ENCODE data around the gene ITGA11. TPM values are rescaled to one million over a fixed set of nuclear protein-coding genes. Genes with fewer than 3 reads are reported as not detected.

The ITGA11 gene
- total and polyA plus RNA-seq, 10 donors: 0.27 to 17.2 (median 5.8) TPM

DNA sequence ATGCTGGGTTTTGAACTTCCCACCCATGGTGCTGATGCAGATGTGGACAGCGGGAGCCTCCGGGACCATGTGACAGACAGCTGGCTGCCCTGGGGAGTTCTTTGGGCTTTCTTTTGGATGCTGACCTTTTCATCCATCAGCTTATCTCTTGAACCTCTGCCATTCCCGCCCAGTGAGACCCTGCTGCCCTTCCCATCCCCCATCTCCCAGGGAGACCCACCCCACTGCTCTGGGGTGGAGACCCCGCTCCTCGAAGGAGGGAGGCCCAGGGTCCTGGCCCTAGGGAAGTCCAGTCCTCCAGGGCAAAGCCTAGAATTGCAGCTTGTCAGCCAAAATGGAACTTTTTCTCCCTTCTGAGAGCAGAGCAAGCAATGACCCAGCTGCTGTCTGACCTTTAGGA lies 64.0 kb downstream of the ITGA11 start:
- Histone ChIP-seq H3K27me3 (replicated peaks in 1 of 7) (no peaks in the 10 kb centered on the region), H3K4me3 (no peak overlapping the region), H3K4me1 (peaks cover 4 to 63% (median 38%) of the 10 kb centered on the region in 6 donors), H3K36me3 (no peaks in the 10 kb centered on the region), H3K27ac (peak overlapping the region in 7 of 8 donors; percentile 51 to 76 (median 65)), H3K9me3 (no peaks in the 10 kb centered on the region)
- no peak for DNase-seq
- intact Hi-C loops (cut with DNase I; ENCODE audit: low total_unique reads): no loop called here
- TF ChIP-seq CTCF (IDR thresholded peaks at IDR 0.05 in 8 of 11, conservative IDR thresholded peaks at IDR 0.05 in 3 of 11): no peak
- TF ChIP-seq POLR2A (IDR thresholded peaks at IDR 0.05): no peak
- no peak for TF ChIP-seq POLR2AphosphoS5 (IDR thresholded peaks at IDR 0.05)
- WGBS, 5 donors: 52 to 67% (median 61%) methylated on average over 5 of the region's 5 CpGs

DNA sequence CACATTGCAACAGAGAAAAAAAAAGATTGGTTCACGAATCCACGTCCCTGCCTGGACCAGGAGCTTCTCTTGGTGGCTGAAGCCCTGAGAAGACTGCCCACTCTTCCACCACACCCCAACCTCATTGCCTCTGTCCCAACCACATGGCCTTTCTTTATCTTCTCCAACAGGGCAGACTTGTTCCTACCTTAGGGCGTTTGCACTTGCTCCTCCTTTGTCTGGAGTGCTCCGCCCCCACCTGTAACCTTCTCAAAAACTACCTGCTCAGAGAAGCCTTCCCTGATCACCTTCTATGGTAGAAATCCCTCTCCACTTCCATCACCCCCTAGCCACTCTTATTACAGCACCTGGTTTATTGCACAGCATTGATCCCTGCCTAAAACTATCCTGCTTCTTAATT lies 64.7 kb downstream of the ITGA11 start:
- Histone ChIP-seq H3K4me1 (peaks cover 4 to 63% (median 38%) of the 10 kb centered on the region in 6 donors), H3K27ac (peak overlapping the region in 3 of 8 donors; percentile 63 to 76 (median 65)), H3K27me3 (replicated peaks in 1 of 7) (no peaks in the 10 kb centered on the region), H3K36me3 (no peaks in the 10 kb centered on the region), H3K4me3 (no peak overlapping the region), H3K9me3 (no peaks in the 10 kb centered on the region)
- TF ChIP-seq POLR2A (IDR thresholded peaks at IDR 0.05) (no peak), CTCF (IDR thresholded peaks at IDR 0.05 in 8 of 11, conservative IDR thresholded peaks at IDR 0.05 in 3 of 11) (no peak)
- WGBS, 5 donors: 73 to 87% (median 84%) methylated on average over 4 of the region's 4 CpGs
- intact Hi-C loops (cut with DNase I; ENCODE audit: low total_unique reads): no loop called here
- no peak for DNase-seq

GRCh38 chr15:68366314-68366713 lies 65.6 kb downstream of the ITGA11 start:
- no peak overlapping the region for H3K4me3 ChIP-seq
- WGBS, 5 donors: 45 to 61% (median 51%) methylated on average over 9 of the region's 9 CpGs
- peaks cover 4 to 63% (median 38%) of the 10 kb centered on the region in 6 donors for H3K4me1 ChIP-seq
- H3K27ac ChIP-seq: peak overlapping the region in 1 of 8 donors; percentile 8
- no peak for DNase-seq
- TF ChIP-seq POLR2A (IDR thresholded peaks at IDR 0.05) (no peak), CTCF (IDR thresholded peaks at IDR 0.05 in 8 of 11, conservative IDR thresholded peaks at IDR 0.05 in 3 of 11) (no peak), POLR2AphosphoS5 (IDR thresholded peaks at IDR 0.05) (no peak)
- no peaks in the 10 kb centered on the region for H3K27me3 ChIP-seq (replicated peaks in 1 of 7)
- H3K36me3 ChIP-seq: no peaks in the 10 kb centered on the region
- intact Hi-C loops (cut with DNase I; ENCODE audit: low total_unique reads): no loop called here
- H3K9me3 ChIP-seq: no peaks in the 10 kb centered on the region

DNA sequence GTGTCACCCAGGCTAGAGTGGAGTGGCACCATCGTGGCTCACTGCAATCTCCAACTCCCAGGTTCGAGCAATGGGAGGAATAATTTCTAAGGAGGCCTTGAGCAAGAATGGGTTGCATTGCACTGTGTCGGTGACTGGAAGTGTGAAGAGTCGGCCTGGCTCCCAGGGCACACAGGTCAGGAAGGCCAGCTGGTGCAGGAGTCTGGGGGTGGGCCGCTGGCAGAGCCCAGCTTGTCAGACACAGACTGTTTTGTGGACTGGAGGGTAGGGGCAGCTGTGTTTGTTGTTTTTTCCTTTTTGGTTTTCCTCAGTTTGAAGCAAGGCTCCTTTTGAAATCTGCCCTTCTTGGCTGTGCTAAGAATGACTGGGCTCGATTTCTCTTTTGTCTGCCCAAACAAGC lies 66.2 kb downstream of the ITGA11 start:
- H3K36me3 ChIP-seq: no peaks in the 10 kb centered on the region
- no peaks in the 10 kb centered on the region for H3K9me3 ChIP-seq
- H3K4me1 ChIP-seq: peaks cover 6 to 68% (median 39%) of the 10 kb centered on the region in 6 donors
- no peaks in the 10 kb centered on the region for H3K27me3 ChIP-seq (replicated peaks in 1 of 7)
- intact Hi-C loops (cut with DNase I; ENCODE audit: low total_unique reads): no loop called here
- TF ChIP-seq CTCF (IDR thresholded peaks at IDR 0.05 in 8 of 11, conservative IDR thresholded peaks at IDR 0.05 in 3 of 11) (no peak), POLR2A (IDR thresholded peaks at IDR 0.05) (no peak), POLR2AphosphoS5 (IDR thresholded peaks at IDR 0.05) (no peak)
- H3K27ac ChIP-seq: peak overlapping the region in 1 of 8 donors; percentile 56
- WGBS, 5 donors: 48 to 59% (median 54%) methylated on average over 6 of the region's 6 CpGs
- no peak for DNase-seq
- H3K4me3 ChIP-seq: no peak overlapping the region

Measured in spleen (tissue), 11 donors.